Measurements from ENCODE around the gene RABL6. TPM values are rescaled to one million over a fixed set of nuclear protein-coding genes. Genes with fewer than 3 reads are reported as not detected.
"Not testable (repeated sequence)": the region's sequence is repeated elsewhere in the genome, so short reads cannot be mapped to it uniquely, and the experiment has no call there.

RABL6 gene
- total RNA-seq, 2 donors from 2014 or later = 76.6 to 124 TPM

DNA sequence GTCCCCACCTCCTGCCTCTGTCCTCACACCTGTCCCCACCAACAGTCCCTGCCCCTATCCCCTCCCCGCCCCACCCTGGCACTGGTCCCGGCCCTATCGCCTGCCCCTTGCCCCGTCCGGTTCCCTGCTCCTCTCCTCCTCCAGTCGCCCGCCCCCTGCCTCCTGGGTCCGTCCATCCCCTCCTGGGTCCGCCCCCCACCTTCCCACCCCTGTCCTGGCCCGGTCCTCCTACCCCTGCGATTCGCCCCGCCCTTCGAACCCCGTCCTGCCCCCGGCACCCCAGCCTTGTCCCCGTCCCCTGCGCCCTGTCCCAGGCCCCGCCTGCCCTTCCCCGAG is 58.0 kb downstream of the RABL6 start:
- DNase-seq (ENCODE audit: low spot score) = no peak
- H3K27ac ChIP-seq = peak overlapping the region; percentile 82 to 91
- H3K4me1 ChIP-seq (replicated peaks) = peaks cover 7% of the 10 kb centered on the region
- peak overlapping the region; percentile 98 to 99 for H3K4me3 ChIP-seq
- intact Hi-C loops (cut with DNase I) = no loop called here
- 0% methylated on average over 16 of the region's 20 CpGs for WGBS
- H3K36me3 ChIP-seq = peaks cover 6 to 13% of the 10 kb centered on the region in 2 donors
- H3K9me3 ChIP-seq = no peaks in the 10 kb centered on the region
- no peaks in the 10 kb centered on the region for H3K27me3 ChIP-seq (replicated peaks; ENCODE audit: insufficient read depth)
- TF ChIP-seq POLR2A (IDR thresholded peaks at IDR 0.05) (no peak), POLR2AphosphoS5 (IDR thresholded peaks at IDR 0.05) (no peak)
- TF ChIP-seq, protein P1, sequence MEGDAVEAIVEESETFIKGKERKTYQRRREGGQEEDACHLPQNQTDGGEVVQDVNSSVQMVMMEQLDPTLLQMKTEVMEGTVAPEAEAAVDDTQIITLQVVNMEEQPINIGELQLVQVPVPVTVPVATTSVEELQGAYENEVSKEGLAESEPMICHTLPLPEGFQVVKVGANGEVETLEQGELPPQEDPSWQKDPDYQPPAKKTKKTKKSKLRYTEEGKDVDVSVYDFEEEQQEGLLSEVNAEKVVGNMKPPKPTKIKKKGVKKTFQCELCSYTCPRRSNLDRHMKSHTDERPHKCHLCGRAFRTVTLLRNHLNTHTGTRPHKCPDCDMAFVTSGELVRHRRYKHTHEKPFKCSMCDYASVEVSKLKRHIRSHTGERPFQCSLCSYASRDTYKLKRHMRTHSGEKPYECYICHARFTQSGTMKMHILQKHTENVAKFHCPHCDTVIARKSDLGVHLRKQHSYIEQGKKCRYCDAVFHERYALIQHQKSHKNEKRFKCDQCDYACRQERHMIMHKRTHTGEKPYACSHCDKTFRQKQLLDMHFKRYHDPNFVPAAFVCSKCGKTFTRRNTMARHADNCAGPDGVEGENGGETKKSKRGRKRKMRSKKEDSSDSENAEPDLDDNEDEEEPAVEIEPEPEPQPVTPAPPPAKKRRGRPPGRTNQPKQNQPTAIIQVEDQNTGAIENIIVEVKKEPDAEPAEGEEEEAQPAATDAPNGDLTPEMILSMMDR (IDR thresholded peaks at IDR 0.05) = no peak

DNA sequence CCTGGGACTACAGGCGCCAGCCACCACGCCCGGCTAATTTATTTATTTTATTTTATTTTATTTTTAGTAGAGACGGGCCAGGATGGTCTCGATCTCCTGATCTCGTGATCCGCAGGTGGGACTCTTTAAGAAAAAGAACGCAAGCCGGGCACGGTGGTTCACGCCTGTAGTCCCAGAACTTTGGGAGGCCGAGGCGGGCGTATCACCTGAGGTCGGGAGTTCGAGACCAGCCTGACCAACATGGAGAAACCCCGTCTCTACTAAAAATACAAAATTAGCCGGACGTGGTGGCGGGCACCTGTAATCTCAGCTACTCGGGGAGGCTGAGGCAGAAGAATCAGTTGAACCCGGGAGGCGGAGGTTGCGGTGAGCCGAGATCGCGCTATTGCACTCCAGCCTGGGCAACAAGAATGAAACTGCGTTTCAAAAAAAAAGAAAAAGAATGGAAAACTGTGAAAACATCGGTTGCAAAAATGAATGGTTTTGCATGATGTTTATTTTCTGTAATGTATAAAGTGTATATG is 59.2 kb downstream of the RABL6 start:
- peaks cover 6 to 13% of the 10 kb centered on the region in 2 donors for H3K36me3 ChIP-seq
- H3K4me1 ChIP-seq (replicated peaks); H3K9me3 ChIP-seq; intact Hi-C loops (cut with DNase I); H3K27me3 ChIP-seq (replicated peaks; ENCODE audit: insufficient read depth): not testable (repeated sequence)
- peak overlapping the region; percentile 98 to 99 for H3K4me3 ChIP-seq
- DNase-seq (ENCODE audit: low spot score) = peak; percentile 4
- peak overlapping the region; percentile 82 to 91 for H3K27ac ChIP-seq
- WGBS = 90% methylated on average over 29 of the region's 29 CpGs

GRCh38 chr9:136867480-136867879 is 59.7 kb downstream of the RABL6 start:
- no peaks in the 10 kb centered on the region for H3K9me3 ChIP-seq
- no peak overlapping the region for H3K27ac ChIP-seq
- H3K4me3 ChIP-seq = no peak overlapping the region
- TF ChIP-seq POLR2AphosphoS5 (IDR thresholded peaks at IDR 0.05) (no peak), POLR2A (IDR thresholded peaks at IDR 0.05) (no peak)
- TF ChIP-seq, protein P1 (IDR thresholded peaks at IDR 0.05) = no peak
- intact Hi-C loops (cut with DNase I) = no loop called here
- H3K27me3 ChIP-seq (replicated peaks; ENCODE audit: insufficient read depth) = no peaks in the 10 kb centered on the region
- DNase-seq (ENCODE audit: low spot score) = no peak
- peaks cover 6 to 12% of the 10 kb centered on the region in 2 donors for H3K36me3 ChIP-seq
- H3K4me1 ChIP-seq (replicated peaks) = peaks cover 7% of the 10 kb centered on the region
- 96% methylated on average over 18 of the region's 18 CpGs for WGBS

- no peaks in the 10 kb centered on the region for H3K27me3 ChIP-seq (replicated peaks; ENCODE audit: insufficient read depth)
- no peak overlapping the region for H3K27ac ChIP-seq
- peaks cover 7% of the 10 kb centered on the region for H3K4me1 ChIP-seq (replicated peaks)
- H3K4me3 ChIP-seq = no peak overlapping the region
- whole genome bisulfite sequencing = 97% methylated on average over 18 of the region's 18 CpGs
- intact Hi-C loops (cut with DNase I) = no loop called here
- TF ChIP-seq, protein P1 (IDR thresholded peaks at IDR 0.05) = no peak
- no peak for TF ChIP-seq POLR2A (IDR thresholded peaks at IDR 0.05)
- no peak for TF ChIP-seq POLR2AphosphoS5 (IDR thresholded peaks at IDR 0.05)
- DNase-seq (ENCODE audit: low spot score) = no peak
- H3K9me3 ChIP-seq = no peaks in the 10 kb centered on the region
- H3K36me3 ChIP-seq = peaks cover 2 to 7% of the 10 kb centered on the region in 2 donors
Measured at GRCh38 chr9:136867917-136868316, 60.2 kb downstream of the RABL6 start.

DNA sequence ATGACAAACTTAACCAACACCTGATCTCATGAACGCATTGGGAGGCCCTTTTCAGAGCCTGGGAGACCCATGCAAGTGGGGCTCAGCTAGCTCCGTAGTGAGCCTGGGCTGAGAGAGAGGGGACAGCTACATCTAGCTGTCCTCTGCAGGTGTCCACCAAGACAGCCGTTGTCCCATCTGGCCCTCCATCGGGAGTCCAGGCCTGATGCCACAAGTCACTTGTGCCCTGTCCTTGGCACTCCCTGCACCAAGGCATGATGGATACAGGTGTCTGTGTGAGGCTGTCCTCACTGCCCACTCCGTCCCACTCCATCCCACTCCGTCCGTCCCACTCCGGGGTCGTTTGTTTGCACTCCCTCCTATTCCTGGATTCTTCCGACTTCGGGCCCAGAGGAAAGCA is 60.9 kb downstream of the RABL6 start:
- H3K4me3 ChIP-seq = no peak overlapping the region
- intact Hi-C loops (cut with DNase I) = no loop called here
- 94% methylated on average over 11 of the region's 11 CpGs for WGBS
- no peaks in the 10 kb centered on the region for H3K27me3 ChIP-seq (replicated peaks; ENCODE audit: insufficient read depth)
- TF ChIP-seq POLR2A (IDR thresholded peaks at IDR 0.05) (no peak), POLR2AphosphoS5 (IDR thresholded peaks at IDR 0.05) (no peak)
- TF ChIP-seq, protein P1 (IDR thresholded peaks at IDR 0.05) = no peak
- DNase-seq (ENCODE audit: low spot score) = no peak
- peaks cover 7% of the 10 kb centered on the region for H3K4me1 ChIP-seq (replicated peaks)
- H3K27ac ChIP-seq = no peak overlapping the region
- no peaks in the 10 kb centered on the region for H3K36me3 ChIP-seq
- H3K9me3 ChIP-seq = no peaks in the 10 kb centered on the region

DNA sequence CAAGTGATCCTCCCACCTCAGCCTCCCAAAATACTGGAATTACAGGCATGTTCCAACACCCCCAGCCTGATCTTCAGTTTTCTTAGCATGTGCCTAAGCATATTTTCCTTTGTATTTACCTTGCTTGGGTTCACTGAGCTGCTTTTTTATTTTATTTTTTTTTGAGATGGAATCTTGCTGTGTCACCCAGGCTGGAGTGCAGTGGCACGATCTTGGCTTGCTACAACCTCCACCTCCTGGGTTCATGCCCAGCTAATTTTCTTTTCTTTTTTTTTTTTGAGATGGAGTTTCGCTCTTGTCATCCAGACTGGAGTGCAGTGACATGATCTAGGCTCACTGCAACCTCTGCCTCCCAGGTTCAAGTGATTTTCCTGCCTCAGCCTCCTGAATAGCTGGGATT is 61.9 kb downstream of the RABL6 start:
- 78% methylated on average over 2 of the region's 2 CpGs for WGBS
- H3K9me3 ChIP-seq; H3K36me3 ChIP-seq; H3K27ac ChIP-seq; intact Hi-C loops (cut with DNase I); H3K4me3 ChIP-seq; H3K4me1 ChIP-seq (replicated peaks); DNase-seq (ENCODE audit: low spot score); H3K27me3 ChIP-seq (replicated peaks; ENCODE audit: insufficient read depth): not testable (repeated sequence)
